ENCODE data around the gene MAPK1. TPM values are rescaled to one million over a fixed set of nuclear protein-coding genes. Genes with fewer than 3 reads are reported as not detected.
"Not testable (repeated sequence)": the region's sequence is repeated elsewhere in the genome, so short reads cannot be mapped to it uniquely, and the experiment has no call there.

MAPK1 gene
- total RNA-seq, 1 donor from 2014 or later, result 149 TPM

DNA sequence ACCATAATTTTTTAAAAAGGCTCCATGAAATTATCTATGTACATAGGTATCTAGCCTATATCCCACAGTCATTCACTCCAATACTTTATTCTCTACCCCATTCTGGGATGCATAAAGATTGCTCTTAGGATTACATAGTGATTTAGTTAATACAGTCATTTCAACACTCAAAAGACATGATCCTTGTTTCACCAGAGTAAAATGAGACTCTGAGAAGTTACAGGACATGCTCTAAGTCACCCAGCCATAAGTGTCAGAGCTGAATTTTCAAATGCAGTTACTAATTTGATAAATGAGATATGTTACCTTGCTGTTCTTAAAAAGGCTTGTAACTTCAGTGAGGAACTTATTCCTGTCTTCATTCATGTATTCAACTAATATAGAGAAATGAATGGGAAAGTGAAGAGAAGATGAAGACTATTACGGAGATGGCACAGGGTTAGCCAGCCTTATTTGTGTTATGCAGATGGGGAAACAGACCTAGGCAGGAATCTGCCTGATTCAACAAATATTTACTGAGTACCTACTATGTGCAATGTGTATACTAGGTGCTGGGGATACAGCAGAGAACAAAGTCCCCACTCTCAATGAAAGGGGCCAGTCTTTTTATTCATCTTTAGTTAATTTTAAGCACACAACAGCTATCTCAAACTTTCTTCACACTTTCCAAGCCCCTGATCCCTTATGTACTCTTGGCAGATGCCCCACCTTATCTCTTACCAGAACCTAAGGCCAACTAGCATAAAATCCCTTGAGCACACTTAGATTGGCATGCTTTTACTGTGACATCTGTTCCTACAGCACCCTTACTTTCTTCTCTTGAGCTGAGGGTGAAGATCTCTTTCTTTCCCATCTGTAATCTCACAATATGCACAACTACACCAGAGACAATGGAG lies 21.6 kb downstream of the MAPK1 start:
- CTCF ChIA-PET, result no interaction called here
- intact Hi-C loops (cut with micrococcal nuclease), result no loop called here

DNA sequence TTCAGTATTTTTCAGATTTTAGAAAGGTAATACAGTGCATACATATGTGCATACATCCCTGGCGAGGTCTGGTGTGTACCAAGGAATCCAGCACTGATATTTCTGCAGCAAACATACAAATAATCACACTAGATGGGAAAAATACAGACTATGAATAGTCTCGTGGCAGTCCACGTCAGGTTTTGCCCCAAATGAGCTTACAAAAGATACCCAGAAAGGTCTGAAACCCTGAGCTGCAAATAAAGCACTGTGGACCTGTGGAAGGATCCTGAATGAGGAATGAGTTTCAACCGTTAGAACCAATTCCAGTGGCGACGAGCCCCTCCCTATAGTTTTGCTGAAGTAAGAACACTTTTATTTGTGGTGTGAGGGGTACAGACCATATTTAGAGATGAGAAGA lies 24.5 kb downstream of the MAPK1 start:
- ATAC-seq (ENCODE audit: low read depth) (no peak), DNase-seq (no peak)
- Mint-ChIP-seq H3K4me1 (peaks cover 55% of the 10 kb centered on the region), H3K27me3 (no peaks in the 10 kb centered on the region), H3K27ac (no peak overlapping the region), H3K9me3 (no peaks in the 10 kb centered on the region), H3K4me3 (no peak overlapping the region), H3K36me3 (ENCODE audit: low read depth) (peaks cover 15% of the 10 kb centered on the region)
- ChIA-PET POLR2A (no interaction called here), CTCF (no interaction called here)
- intact Hi-C loops (cut with micrococcal nuclease), result no loop called here
- TF ChIP-seq, protein P1, sequence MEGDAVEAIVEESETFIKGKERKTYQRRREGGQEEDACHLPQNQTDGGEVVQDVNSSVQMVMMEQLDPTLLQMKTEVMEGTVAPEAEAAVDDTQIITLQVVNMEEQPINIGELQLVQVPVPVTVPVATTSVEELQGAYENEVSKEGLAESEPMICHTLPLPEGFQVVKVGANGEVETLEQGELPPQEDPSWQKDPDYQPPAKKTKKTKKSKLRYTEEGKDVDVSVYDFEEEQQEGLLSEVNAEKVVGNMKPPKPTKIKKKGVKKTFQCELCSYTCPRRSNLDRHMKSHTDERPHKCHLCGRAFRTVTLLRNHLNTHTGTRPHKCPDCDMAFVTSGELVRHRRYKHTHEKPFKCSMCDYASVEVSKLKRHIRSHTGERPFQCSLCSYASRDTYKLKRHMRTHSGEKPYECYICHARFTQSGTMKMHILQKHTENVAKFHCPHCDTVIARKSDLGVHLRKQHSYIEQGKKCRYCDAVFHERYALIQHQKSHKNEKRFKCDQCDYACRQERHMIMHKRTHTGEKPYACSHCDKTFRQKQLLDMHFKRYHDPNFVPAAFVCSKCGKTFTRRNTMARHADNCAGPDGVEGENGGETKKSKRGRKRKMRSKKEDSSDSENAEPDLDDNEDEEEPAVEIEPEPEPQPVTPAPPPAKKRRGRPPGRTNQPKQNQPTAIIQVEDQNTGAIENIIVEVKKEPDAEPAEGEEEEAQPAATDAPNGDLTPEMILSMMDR (IDR thresholded peaks at IDR 0.05), result no peak

More for the DNA sequence above, 21.6 kb downstream of the MAPK1 start:
- Mint-ChIP-seq H3K27me3 (no peaks in the 10 kb centered on the region), H3K27ac (no peak overlapping the region), H3K9me3 (no peaks in the 10 kb centered on the region), H3K4me1 (peaks cover 56% of the 10 kb centered on the region), H3K36me3 (ENCODE audit: low read depth) (peaks cover 12% of the 10 kb centered on the region), H3K4me3 (no peak overlapping the region)
- no peak for ATAC-seq (ENCODE audit: low read depth)
- no peak for DNase-seq
- POLR2A ChIA-PET, result interaction anchor here (0.7 kb wide), 1 partner anchor 335 kb away, joined by 4 read pairs; no protein-coding TSS in a partner anchor
- TF ChIP-seq, protein P1 (IDR thresholded peaks at IDR 0.05), result no peak

DNA sequence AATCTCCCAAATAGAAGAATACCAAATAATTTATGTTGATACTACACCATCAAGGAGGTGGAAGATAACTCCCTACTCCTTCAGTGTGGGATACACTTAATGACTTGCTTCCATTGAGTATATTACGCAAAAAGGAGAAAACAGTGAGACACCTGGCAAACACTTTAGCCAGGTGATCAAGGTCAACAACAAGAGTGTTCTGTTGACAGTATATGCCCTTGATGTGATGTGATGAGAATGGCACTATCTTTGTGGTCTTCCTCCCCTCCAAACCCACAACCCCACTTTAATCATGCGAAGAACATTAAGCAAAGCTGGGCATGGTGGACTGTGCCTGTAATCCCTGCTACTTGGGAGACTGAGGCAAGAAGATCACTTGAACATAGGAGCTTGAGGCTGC lies 26.0 kb downstream of the MAPK1 start:
- no peaks in the 10 kb centered on the region for H3K27me3 Mint-ChIP-seq
- no peak for DNase-seq
- POLR2A ChIA-PET, result no interaction called here
- intact Hi-C loops (cut with micrococcal nuclease), result no loop called here
- ATAC-seq (ENCODE audit: low read depth), result no peak
- TF ChIP-seq, protein P1 (IDR thresholded peaks at IDR 0.05), result no peak
- no peaks in the 10 kb centered on the region for H3K9me3 Mint-ChIP-seq
- no peak overlapping the region for H3K27ac Mint-ChIP-seq
- peaks cover 56% of the 10 kb centered on the region for H3K4me1 Mint-ChIP-seq
- H3K36me3 Mint-ChIP-seq (ENCODE audit: low read depth), result peaks cover 13% of the 10 kb centered on the region
- no peak overlapping the region for H3K4me3 Mint-ChIP-seq
- CTCF ChIA-PET, result no interaction called here

DNA sequence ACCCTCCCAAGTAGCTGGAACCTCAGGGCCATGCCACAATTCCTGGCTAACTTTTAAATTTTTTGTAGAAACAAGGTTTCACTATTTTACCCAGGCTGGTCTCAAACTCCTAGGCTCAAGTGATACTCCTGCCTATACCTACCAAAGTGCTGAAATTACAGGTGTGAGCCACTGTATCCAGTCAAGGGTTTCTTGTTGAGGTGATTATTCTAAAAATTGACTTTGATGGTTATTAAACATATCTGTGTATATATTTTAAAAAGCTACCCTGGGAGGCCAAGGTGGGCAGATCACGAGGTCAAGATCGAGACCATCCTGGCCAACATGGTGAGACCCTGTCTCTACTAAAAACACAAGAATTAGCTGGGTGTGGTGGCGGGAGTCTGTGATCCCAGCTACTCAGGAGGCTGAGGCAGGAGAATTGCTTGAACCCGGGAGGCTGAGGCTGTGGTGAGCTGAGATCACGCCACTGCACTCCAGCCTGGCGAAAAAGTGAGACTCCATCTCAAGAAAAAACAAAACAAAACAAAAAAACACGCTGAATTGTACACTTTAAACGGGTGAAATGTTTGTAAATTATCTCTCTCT lies 27.1 kb downstream of the MAPK1 start:
- ATAC-seq (ENCODE audit: low read depth) (no peak), DNase-seq (no peak)
- H3K4me3 Mint-ChIP-seq, result no peak overlapping the region
- peaks cover 56% of the 10 kb centered on the region for H3K4me1 Mint-ChIP-seq
- no peaks in the 10 kb centered on the region for H3K9me3 Mint-ChIP-seq
- intact Hi-C loops (cut with micrococcal nuclease), result no loop called here
- no peaks in the 10 kb centered on the region for H3K27me3 Mint-ChIP-seq
- TF ChIP-seq, protein P1 (IDR thresholded peaks at IDR 0.05), result no peak
- CTCF ChIA-PET, result no interaction called here
- H3K27ac Mint-ChIP-seq, result no peak overlapping the region
- H3K36me3 Mint-ChIP-seq (ENCODE audit: low read depth), result peaks cover 13% of the 10 kb centered on the region
- POLR2A ChIA-PET, result interaction anchor here (0.7 kb wide), 1 partner anchor 707 kb away, joined by 4 read pairs; no protein-coding TSS in a partner anchor

DNA sequence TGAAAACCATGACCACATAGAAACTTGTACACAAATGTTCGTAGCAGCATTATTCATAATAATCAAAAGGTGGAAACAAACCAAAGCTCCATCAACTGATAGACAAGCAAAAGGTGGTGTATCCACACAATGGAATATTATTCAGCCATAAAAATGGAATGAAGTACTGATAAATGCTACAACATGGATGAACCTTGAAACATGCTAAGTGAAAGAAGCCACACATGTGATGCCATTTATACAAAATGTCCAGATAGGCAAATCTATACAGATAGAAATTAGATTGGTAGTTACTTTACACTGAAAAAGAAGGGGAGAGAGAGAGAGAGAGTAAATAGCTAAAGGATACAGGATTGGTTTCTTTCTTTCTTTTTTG lies 27.7 kb downstream of the MAPK1 start:
- ChIA-PET CTCF (no interaction called here), POLR2A (no interaction called here)
- no peak overlapping the region for H3K4me3 Mint-ChIP-seq
- H3K27me3 Mint-ChIP-seq, result no peaks in the 10 kb centered on the region
- TF ChIP-seq, protein P1 (IDR thresholded peaks at IDR 0.05), result no peak
- intact Hi-C loops (cut with micrococcal nuclease), result no loop called here
- DNase-seq (no peak), ATAC-seq (ENCODE audit: low read depth) (no peak)
- peaks cover 12% of the 10 kb centered on the region for H3K36me3 Mint-ChIP-seq (ENCODE audit: low read depth)
- peaks cover 61% of the 10 kb centered on the region for H3K4me1 Mint-ChIP-seq
- no peaks in the 10 kb centered on the region for H3K9me3 Mint-ChIP-seq
- no peak overlapping the region for H3K27ac Mint-ChIP-seq

DNA sequence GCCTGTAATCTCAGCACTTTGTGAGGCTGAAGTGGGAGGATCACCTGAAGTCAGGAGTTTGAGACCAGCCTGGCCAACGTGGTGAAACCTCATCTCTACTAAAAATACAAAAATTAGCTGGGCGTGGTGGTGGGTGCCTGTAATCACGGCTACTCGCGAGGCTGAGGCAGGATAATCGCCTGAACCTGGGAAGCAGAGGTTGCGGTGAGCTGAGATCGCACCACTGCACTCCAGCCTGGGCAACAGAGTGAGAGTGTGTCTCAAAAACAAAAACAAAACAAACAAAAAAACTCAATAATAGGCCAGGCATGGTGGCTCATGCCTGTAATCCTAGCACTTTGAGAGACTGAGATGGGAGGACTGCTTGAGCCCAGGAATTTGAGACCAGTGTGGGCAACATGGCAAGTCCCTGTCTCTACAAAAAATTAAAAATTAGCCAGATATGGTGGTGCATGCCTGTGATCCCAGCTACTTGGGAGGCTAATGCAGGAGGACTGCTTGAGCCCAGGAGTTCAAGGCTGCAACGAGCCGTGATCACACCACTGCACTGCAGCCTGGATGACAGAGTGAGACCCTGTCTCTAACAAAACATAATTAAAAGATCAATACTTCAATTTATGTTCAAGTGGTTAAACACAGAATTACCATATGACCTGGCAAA lies 28.2 kb downstream of the MAPK1 start:
- Mint-ChIP-seq H3K27ac (peak overlapping the region; percentile 30), H3K4me1 (peaks cover 61% of the 10 kb centered on the region)
- H3K9me3 Mint-ChIP-seq; POLR2A ChIA-PET; intact Hi-C loops (cut with micrococcal nuclease); CTCF ChIA-PET; H3K36me3 Mint-ChIP-seq (ENCODE audit: low read depth); H3K27me3 Mint-ChIP-seq; DNase-seq; ATAC-seq (ENCODE audit: low read depth); H3K4me3 Mint-ChIP-seq: not testable (repeated sequence)
